Measurements from ENCODE around the gene PIK3CD.

PIK3CD gene

DNA sequence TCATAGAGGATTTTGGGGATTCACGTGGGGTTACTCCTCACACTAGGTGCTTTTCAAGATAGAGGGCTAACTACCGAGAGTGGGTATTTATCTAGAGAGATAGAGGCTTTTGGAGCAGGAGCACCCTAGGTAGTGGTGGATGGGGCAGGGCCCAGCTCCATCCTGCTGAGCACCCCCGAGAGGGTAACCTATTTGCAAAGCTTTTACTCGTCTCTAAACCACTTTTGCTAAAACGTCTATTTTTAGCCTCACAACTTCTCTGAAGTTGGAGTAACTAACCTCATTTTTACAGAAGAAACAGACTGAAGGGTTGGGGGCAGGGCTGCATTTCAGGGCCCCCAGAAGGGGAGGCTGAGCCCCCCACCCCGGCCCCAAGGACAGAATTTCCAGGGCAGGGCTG is 12.3 kb upstream of the PIK3CD start:
- Histone ChIP-seq H3K36me3 (ENCODE audit: insufficient read depth, low read length) (no peaks in the 10 kb centered on the region; the same call in 1 of the 2 replicates), H3F3A (ENCODE audit: insufficient read depth, low read length) (no peaks in the 10 kb centered on the region), H3K27me3 (ENCODE audit: insufficient read depth, low read length) (no peaks in the 10 kb centered on the region), H3K4me1 (ENCODE audit: insufficient read depth, low read length, severe bottlenecking) (no peaks in the 10 kb centered on the region), H3K79me2 (ENCODE audit: insufficient read depth, low read length) (no peaks in the 10 kb centered on the region), H2AFZ (ENCODE audit: low read length) (no peak overlapping the region), H3K27ac (ENCODE audit: low read depth, low read length, poor library complexity, severe bottlenecking) (no peak overlapping the region), H3K4me3 (ENCODE audit: low read depth, low read length, poor library complexity, severe bottlenecking) (no peak overlapping the region), H4K20me1 (ENCODE audit: insufficient read depth, low read length) (no peaks in the 10 kb centered on the region), H3K4me2 (ENCODE audit: low read length) (no peak overlapping the region), H3K9ac (ENCODE audit: low read length) (no peak overlapping the region), H3K9me2 (ENCODE audit: low read depth, low read length) (no peaks in the 10 kb centered on the region), H3K9me3 (ENCODE audit: low read length) (no peaks in the 10 kb centered on the region; the same call in 1 of the 2 replicates)
- TF ChIP-seq, protein P1, sequence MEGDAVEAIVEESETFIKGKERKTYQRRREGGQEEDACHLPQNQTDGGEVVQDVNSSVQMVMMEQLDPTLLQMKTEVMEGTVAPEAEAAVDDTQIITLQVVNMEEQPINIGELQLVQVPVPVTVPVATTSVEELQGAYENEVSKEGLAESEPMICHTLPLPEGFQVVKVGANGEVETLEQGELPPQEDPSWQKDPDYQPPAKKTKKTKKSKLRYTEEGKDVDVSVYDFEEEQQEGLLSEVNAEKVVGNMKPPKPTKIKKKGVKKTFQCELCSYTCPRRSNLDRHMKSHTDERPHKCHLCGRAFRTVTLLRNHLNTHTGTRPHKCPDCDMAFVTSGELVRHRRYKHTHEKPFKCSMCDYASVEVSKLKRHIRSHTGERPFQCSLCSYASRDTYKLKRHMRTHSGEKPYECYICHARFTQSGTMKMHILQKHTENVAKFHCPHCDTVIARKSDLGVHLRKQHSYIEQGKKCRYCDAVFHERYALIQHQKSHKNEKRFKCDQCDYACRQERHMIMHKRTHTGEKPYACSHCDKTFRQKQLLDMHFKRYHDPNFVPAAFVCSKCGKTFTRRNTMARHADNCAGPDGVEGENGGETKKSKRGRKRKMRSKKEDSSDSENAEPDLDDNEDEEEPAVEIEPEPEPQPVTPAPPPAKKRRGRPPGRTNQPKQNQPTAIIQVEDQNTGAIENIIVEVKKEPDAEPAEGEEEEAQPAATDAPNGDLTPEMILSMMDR (IDR thresholded peaks at IDR 0.05; ENCODE audit: low read length) = no peak
- no peak for TF ChIP-seq EZH2 (IDR thresholded peaks at IDR 0.05; ENCODE audit: borderline replicate concordance, low read length)

DNA sequence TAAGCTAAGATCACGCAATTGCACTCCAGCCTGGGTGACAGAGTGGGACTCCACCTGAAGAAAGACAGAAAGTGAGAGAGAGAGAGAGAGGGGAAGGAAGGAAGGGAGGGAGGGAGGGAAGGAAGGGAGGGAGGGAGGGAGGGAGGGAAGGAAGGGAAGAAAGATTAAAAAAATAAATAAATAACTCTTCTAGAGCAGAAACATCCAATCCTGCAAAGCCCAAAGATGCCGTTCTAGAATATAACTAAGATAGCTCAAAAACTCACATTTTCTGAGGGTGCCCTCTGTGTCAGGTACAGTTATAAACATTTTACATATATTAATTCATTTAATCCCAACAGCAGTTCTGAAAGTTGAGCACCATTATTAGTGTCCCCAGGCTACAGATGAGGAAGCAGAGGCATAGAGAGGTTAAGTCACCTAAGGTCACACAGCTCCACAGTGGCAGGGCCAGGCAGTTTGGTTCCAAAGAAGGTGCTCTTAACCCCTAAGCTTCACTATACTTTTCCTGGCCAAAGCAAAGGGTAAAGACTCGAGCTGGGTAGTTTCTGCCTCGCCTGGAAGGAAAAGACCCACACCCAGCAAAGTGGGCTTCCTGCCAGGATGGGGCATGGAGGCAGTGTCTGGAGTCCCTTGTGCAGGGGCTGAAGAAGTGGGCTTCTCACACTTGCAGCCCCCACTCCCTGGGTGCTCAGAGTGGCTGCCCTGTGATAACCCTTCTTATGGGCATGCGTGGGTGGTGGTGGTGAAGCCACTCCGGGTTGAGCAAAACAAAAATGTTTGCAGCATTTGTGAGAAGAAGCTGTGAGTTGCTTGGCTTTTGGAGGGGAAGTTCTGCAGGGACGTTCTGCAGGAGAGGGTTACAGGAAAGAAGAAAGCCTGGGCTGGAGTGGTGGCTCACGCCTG is 7.9 kb upstream of the PIK3CD start:
- Histone ChIP-seq H3K36me3 (ENCODE audit: insufficient read depth, low read length) (no peaks in the 10 kb centered on the region), H3K9ac (ENCODE audit: low read length) (no peak overlapping the region), H2AFZ (ENCODE audit: low read length) (no peak overlapping the region), H3F3A (ENCODE audit: insufficient read depth, low read length) (no peaks in the 10 kb centered on the region), H3K4me1 (ENCODE audit: insufficient read depth, low read length, severe bottlenecking) (peaks cover 7% of the 10 kb centered on the region), H3K79me2 (ENCODE audit: insufficient read depth, low read length) (no peaks in the 10 kb centered on the region), H4K20me1 (ENCODE audit: insufficient read depth, low read length) (no peaks in the 10 kb centered on the region), H3K4me2 (ENCODE audit: low read length) (no peak overlapping the region), H3K27ac (ENCODE audit: low read depth, low read length, poor library complexity, severe bottlenecking) (no peak overlapping the region), H3K4me3 (ENCODE audit: low read depth, low read length, poor library complexity, severe bottlenecking) (no peak overlapping the region), H3K9me3 (ENCODE audit: low read length) (no peaks in the 10 kb centered on the region), H3K27me3 (ENCODE audit: insufficient read depth, low read length) (no peaks in the 10 kb centered on the region), H3K9me2 (ENCODE audit: low read depth, low read length) (no peaks in the 10 kb centered on the region)
- TF ChIP-seq, protein P1 (IDR thresholded peaks at IDR 0.05; ENCODE audit: low read length) = no peak
- no peak for TF ChIP-seq EZH2 (IDR thresholded peaks at IDR 0.05; ENCODE audit: borderline replicate concordance, low read length)

DNA sequence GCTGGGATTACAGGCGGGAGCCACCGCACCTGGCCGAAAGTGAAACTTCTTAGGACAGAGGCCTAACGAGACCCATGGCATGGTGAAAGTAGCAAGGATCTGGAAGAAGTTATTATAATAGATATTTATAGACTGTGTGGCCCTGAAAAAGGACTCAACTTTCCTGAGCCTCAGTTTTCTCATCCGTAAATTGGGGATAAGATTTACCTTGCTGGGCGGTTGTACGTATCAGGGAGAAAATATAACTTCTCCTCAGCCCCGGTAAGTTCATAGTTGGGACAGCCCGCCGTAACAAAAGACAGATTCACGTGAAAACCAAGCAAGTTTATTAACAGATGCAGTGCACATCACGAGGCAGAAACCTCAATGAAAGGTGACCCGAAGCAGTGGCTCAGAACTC is 5.5 kb upstream of the PIK3CD start:
- no peak overlapping the region for H3K4me3 ChIP-seq (ENCODE audit: low read depth, low read length, poor library complexity, severe bottlenecking)
- no peaks in the 10 kb centered on the region for H3K9me2 ChIP-seq (ENCODE audit: low read depth, low read length)

More for the DNA sequence above, 5.5 kb upstream of the PIK3CD start:
- no peaks in the 10 kb centered on the region for H3K9me3 ChIP-seq (ENCODE audit: low read length)
- no peak overlapping the region for H2AFZ ChIP-seq (ENCODE audit: low read length)
- H4K20me1 ChIP-seq (ENCODE audit: insufficient read depth, low read length) = no peaks in the 10 kb centered on the region
- no peaks in the 10 kb centered on the region for H3F3A ChIP-seq (ENCODE audit: insufficient read depth, low read length)
- no peaks in the 10 kb centered on the region for H3K79me2 ChIP-seq (ENCODE audit: insufficient read depth, low read length)
- TF ChIP-seq EZH2 (IDR thresholded peaks at IDR 0.05; ENCODE audit: borderline replicate concordance, low read length) = no peak
- TF ChIP-seq, protein P1 (IDR thresholded peaks at IDR 0.05; ENCODE audit: low read length) = no peak
- no peak overlapping the region for H3K4me2 ChIP-seq (ENCODE audit: low read length)
- H3K27ac ChIP-seq (ENCODE audit: low read depth, low read length, poor library complexity, severe bottlenecking) = no peak overlapping the region
- H3K4me1 ChIP-seq (ENCODE audit: insufficient read depth, low read length, severe bottlenecking) = peaks cover 10% of the 10 kb centered on the region
- H3K27me3 ChIP-seq (ENCODE audit: insufficient read depth, low read length) = no peaks in the 10 kb centered on the region
- H3K9ac ChIP-seq (ENCODE audit: low read length) = no peak overlapping the region
- no peaks in the 10 kb centered on the region for H3K36me3 ChIP-seq (ENCODE audit: insufficient read depth, low read length)

Measured in OCI-LY1 (cell line).